H9 (cell line): Measurements from ENCODE around the gene LEPROT. TPM values are rescaled to one million over a fixed set of nuclear protein-coding genes. Genes with fewer than 3 reads are reported as not detected.

Experiments
- DNase-seq: peaks from one replicate; pipeline ENCODE4 v3.0.0-alpha.2; 2017
- H2AFZ ChIP-seq: one replicate; pipeline ENCODE4 v1.6.1; 2013; ENCODE audit warnings: mild to moderate bottlenecking, low read length, control low read depth, moderate library complexity
- H2AK5ac ChIP-seq: 2 replicates; pipeline ENCODE4 v1.6.1; 2013; ENCODE audit warnings: low read length, control low read depth, mixed read lengths; ENCODE audit not compliant: insufficient read length
- H2BK120ac ChIP-seq: one replicate; pipeline ENCODE4 v1.6.1; 2013; ENCODE audit warnings: low read depth, mild to moderate bottlenecking, low read length, control low read depth, inconsistent platforms; ENCODE audit not compliant: poor library complexity, severe bottlenecking
- H2BK12ac ChIP-seq: 2 replicates; pipeline ENCODE4 v1.6.1; 2013; ENCODE audit warnings: low read length, control low read depth, mixed read lengths, low read depth; ENCODE audit not compliant: insufficient read length
- H2BK15ac ChIP-seq: 2 replicates; pipeline ENCODE4 v1.6.1; 2013; ENCODE audit warnings: low read depth, low read length, control low read depth
- H2BK20ac ChIP-seq: one replicate; pipeline ENCODE4 v1.6.1; 2013; ENCODE audit warnings: low read depth, mild to moderate bottlenecking, low read length, control low read depth, inconsistent platforms; ENCODE audit not compliant: poor library complexity, severe bottlenecking
- H2BK5ac ChIP-seq: 2 replicates; pipeline ENCODE4 v1.6.1; 2013; ENCODE audit warnings: low read length, control low read depth, mixed read lengths; ENCODE audit not compliant: insufficient read length
- H3K14ac ChIP-seq: 2 replicates; pipeline ENCODE4 v1.6.1; 2013; ENCODE audit warnings: low read length, control low read depth; ENCODE audit not compliant: insufficient read depth
- H3K18ac ChIP-seq: 2 replicates; pipeline ENCODE4 v1.6.1; 2013; ENCODE audit warnings: low read depth, mild to moderate bottlenecking, mixed read lengths, low read length, control low read depth; ENCODE audit not compliant: insufficient read length
- H3K23ac ChIP-seq: 2 replicates; pipeline ENCODE4 v1.6.1; 2013; ENCODE audit warnings: low read length, control low read depth, mixed read lengths, low read depth; ENCODE audit not compliant: insufficient read length
- H3K23me2 ChIP-seq: 2 replicates; pipeline ENCODE4 v1.6.1; 2013; ENCODE audit warnings: low read depth, mild to moderate bottlenecking, mixed read lengths, low read length, control low read depth; ENCODE audit not compliant: insufficient read length, poor library complexity, severe bottlenecking
- H3K27ac ChIP-seq: 2 replicates; pipeline ENCODE4 v1.5.1; 2013; ENCODE audit warnings: low read length, control low read depth, mixed read lengths, low read depth; ENCODE audit not compliant: insufficient read length
- H3K27me3 ChIP-seq: 2 replicates; pipeline ENCODE4 v1.6.1; 2013; ENCODE audit warnings: low read length, control low read depth, inconsistent platforms; ENCODE audit not compliant: insufficient read depth
- H3K4ac ChIP-seq: 2 replicates; pipeline ENCODE4 v1.6.1; 2013; ENCODE audit warnings: low read depth, mild to moderate bottlenecking, control low read depth, inconsistent platforms, low read length, moderate library complexity
- H3K4me1 ChIP-seq: 2 replicates; pipeline ENCODE4 v1.6.1; 2013; ENCODE audit warnings: low read length, control low read depth, inconsistent platforms; ENCODE audit not compliant: insufficient read depth
- H3K4me2 ChIP-seq: 2 replicates; pipeline ENCODE4 v1.6.1; 2013; ENCODE audit warnings: low read length, control low read depth, mixed read lengths; ENCODE audit not compliant: insufficient read length, insufficient read depth
- H3K56ac ChIP-seq: 2 replicates; pipeline ENCODE4 v1.6.1; 2013; ENCODE audit warnings: low read depth, mild to moderate bottlenecking, mixed read lengths, low read length, control low read depth; ENCODE audit not compliant: insufficient read length
- H3K79me1 ChIP-seq: 2 replicates; pipeline ENCODE4 v1.6.1; 2013; ENCODE audit warnings: low read depth, mild to moderate bottlenecking, moderate library complexity, low read length, control low read depth, inconsistent platforms; ENCODE audit not compliant: insufficient read depth, poor library complexity, severe bottlenecking
- H3K79me2 ChIP-seq: 2 replicates; pipeline ENCODE4 v1.6.1; 2013; ENCODE audit warnings: low read length, control low read depth, inconsistent platforms; ENCODE audit not compliant: insufficient read depth
- H3K9ac ChIP-seq: 2 replicates; pipeline ENCODE4 v1.6.1; 2013; ENCODE audit warnings: low read length, control low read depth, mixed read lengths; ENCODE audit not compliant: insufficient read length; ENCODE audit errors: extremely low read depth
- H3K9me3 ChIP-seq: one replicate; pipeline ENCODE4 v1.6.1; 2013; ENCODE audit warnings: low read depth, low read length, inconsistent platforms; ENCODE audit not compliant: control insufficient read depth
- H3T11ph ChIP-seq: one replicate; pipeline ENCODE4 v1.6.1; 2013; ENCODE audit warnings: mild to moderate bottlenecking, low read length, control low read depth, inconsistent platforms
- H4K20me1 ChIP-seq: one replicate; pipeline ENCODE4 v1.6.1; 2013; ENCODE audit not compliant: control insufficient read depth, insufficient read length, insufficient read depth
- H4K5ac ChIP-seq: 2 replicates; pipeline ENCODE4 v1.6.1; 2013; ENCODE audit warnings: low read depth, mild to moderate bottlenecking, mixed read lengths, low read length, control low read depth; ENCODE audit not compliant: insufficient read length
- H4K8ac ChIP-seq: replicated peaks from 2 replicates; pipeline ENCODE4 v1.6.1; 2013; ENCODE audit warnings: low read length, control low read depth, mixed read lengths, low read depth; ENCODE audit not compliant: insufficient read length
- H4K91ac ChIP-seq: 2 replicates; pipeline ENCODE4 v1.6.1; 2013; ENCODE audit warnings: low read depth, mild to moderate bottlenecking, moderate library complexity, mixed read lengths, low read length, control low read depth; ENCODE audit not compliant: insufficient read length
- H3K27ac Mint-ChIP-seq, 3 experiments: 2 replicates in 2 of 3; 3 replicates in 1 of 3; pipeline ENCODE4 v1.8.0; 2020 to 2021; ENCODE audit warnings: mixed read lengths in 3 of 3, mild to moderate bottlenecking in 1 of 3, moderate library complexity in 1 of 3
- H3K27me3 Mint-ChIP-seq: 2 replicates; pipeline ENCODE4 v1.8.0; 2021; ENCODE audit warnings: low read depth, mild to moderate bottlenecking, moderate library complexity, mixed read lengths
- H3K36me3 Mint-ChIP-seq, 3 experiments: 2 replicates in 2 of 3; 3 replicates in 1 of 3; pipeline ENCODE4 v1.8.0; 2020 to 2021; ENCODE audit warnings: low read depth in 3 of 3, mixed read lengths in 3 of 3; ENCODE audit not compliant: insufficient read depth in 1 of 3
- H3K4me1 Mint-ChIP-seq, 2 experiments: 2 replicates each; pipeline ENCODE4 v1.8.0; 2020; ENCODE audit warnings: mixed read lengths in 2 of 2
- H3K4me3 Mint-ChIP-seq, 2 experiments: 2 replicates in 1 of 2; 3 replicates in 1 of 2; pipeline ENCODE4 v1.8.0; 2020 to 2021; ENCODE audit warnings: mild to moderate bottlenecking in 2 of 2, mixed read lengths in 2 of 2, moderate library complexity in 1 of 2
- H3K9me3 Mint-ChIP-seq, 2 experiments: 2 replicates in 1 of 2; 3 replicates in 1 of 2; pipeline ENCODE4 v1.8.0; 2020; ENCODE audit warnings: mild to moderate bottlenecking in 2 of 2, mixed read lengths in 2 of 2, moderate library complexity in 1 of 2
- WGBS: extraction: QIAGEN DNeasy Blood & Tissue Kit; methylation state at CpG from one replicate; pipeline ENCODE4 v1.1.7; 2013; ENCODE audit warnings: missing lambda C conversion rate, low lambda C conversion rate, mixed read lengths; ENCODE audit not compliant: insufficient read length; ENCODE audit errors: extremely low coverage; 5-methylcytosine and 5-hydroxymethylcytosine counted together
- total RNA-seq: library from RNA; stranded (reverse); gene quantifications from 2 replicates; pipeline ENCODE4 v1.2.1, GENCODE V29; 2021
- TF ChIP-seq, protein P1 (sequence below): fragments of 200-600 bp; sonication (generic); conservative IDR thresholded peaks from 3 replicates; pipeline ENCODE4 v1.8.0; 2021; ENCODE audit warnings: antibody characterized with exemption, mild to moderate bottlenecking

The LEPROT gene
- total RNA-seq, 1 experiment from 2014 or later: 32.6 TPM

DNA sequence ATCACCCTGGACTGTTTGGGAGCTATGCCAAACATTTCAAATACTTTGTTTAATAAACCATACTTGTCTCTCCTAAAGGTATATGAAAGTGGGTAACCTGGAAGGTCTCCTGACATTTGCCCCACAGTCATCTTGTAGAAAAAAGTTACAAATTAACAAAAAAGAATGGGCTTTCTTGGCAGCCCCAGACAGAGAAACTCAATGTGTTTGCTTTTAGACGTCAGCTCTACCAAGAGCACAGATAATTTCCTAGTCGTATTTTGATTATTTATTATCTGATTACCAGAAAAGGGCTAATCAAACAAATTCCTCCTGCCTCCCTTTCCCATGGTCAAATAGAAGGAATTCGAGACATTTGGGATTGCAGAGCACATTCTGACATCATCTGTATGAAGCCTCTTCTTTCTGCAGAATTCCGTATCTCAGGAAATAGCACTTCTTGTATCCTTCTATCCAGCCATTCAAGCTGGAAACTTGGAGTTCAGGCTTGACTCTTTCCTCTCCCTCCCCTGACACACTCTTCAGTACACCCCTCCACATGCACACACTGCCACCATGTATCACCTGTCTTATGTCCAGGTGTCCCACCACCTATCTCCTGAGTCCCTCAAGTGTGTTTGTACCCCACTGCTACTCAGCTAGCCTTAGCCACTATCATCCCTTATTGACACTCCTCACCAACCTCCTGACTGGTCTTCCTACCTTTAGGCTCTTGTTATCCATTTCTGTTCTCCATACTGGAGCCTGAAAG is 42.8 kb upstream of the LEPROT start:
- Histone ChIP-seq H2BK15ac (no peak overlapping the region), H3K4me1 (no peaks in the 10 kb centered on the region), H3K9me3 (no peaks in the 10 kb centered on the region), H3K79me2 (no peaks in the 10 kb centered on the region), H3K4me2 (no peak overlapping the region), H4K91ac (no peak overlapping the region), H4K5ac (no peak overlapping the region), H3K56ac (no peak overlapping the region), H2BK12ac (no peak overlapping the region), H2BK20ac (no peak overlapping the region), H4K20me1 (no peaks in the 10 kb centered on the region), H2AK5ac (no peak overlapping the region), H3K79me1 (no peaks in the 10 kb centered on the region), H3K9ac (no peak overlapping the region), H2BK5ac (no peak overlapping the region), H3K18ac (no peak overlapping the region), H2BK120ac (no peak overlapping the region), H4K8ac (no peak overlapping the region), H3K23me2 (no peaks in the 10 kb centered on the region), H3K23ac (no peak overlapping the region), H2AFZ (no peak overlapping the region), H3T11ph (no peak overlapping the region), H3K27me3 (no peaks in the 10 kb centered on the region), H3K27ac (no peak overlapping the region), H3K4ac (no peak overlapping the region), H3K14ac (no peak overlapping the region)
- H3K27ac Mint-ChIP-seq: 0 out of 7 replicates have a peak overlapping the region, but pooled peaks of 1 of the 3 experiments have one; percentile 25
- H3K36me3 Mint-ChIP-seq: peaks cover 0 to 3% (median 0%) of the 10 kb centered on the region in 3 experiments; a peak in 1 of 7 replicates
- no peaks in the 10 kb centered on the region for H3K27me3 Mint-ChIP-seq
- H3K4me1 Mint-ChIP-seq: no peaks in the 10 kb centered on the region; a peak in 1 of 4 replicates
- WGBS: no CpG with 5 or more reads among the region's 4 CpGs
- H3K9me3 Mint-ChIP-seq: no peaks in the 10 kb centered on the region; a peak in 1 of 5 replicates
- TF ChIP-seq, protein P1, sequence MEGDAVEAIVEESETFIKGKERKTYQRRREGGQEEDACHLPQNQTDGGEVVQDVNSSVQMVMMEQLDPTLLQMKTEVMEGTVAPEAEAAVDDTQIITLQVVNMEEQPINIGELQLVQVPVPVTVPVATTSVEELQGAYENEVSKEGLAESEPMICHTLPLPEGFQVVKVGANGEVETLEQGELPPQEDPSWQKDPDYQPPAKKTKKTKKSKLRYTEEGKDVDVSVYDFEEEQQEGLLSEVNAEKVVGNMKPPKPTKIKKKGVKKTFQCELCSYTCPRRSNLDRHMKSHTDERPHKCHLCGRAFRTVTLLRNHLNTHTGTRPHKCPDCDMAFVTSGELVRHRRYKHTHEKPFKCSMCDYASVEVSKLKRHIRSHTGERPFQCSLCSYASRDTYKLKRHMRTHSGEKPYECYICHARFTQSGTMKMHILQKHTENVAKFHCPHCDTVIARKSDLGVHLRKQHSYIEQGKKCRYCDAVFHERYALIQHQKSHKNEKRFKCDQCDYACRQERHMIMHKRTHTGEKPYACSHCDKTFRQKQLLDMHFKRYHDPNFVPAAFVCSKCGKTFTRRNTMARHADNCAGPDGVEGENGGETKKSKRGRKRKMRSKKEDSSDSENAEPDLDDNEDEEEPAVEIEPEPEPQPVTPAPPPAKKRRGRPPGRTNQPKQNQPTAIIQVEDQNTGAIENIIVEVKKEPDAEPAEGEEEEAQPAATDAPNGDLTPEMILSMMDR: no peak
- DNase-seq: no peak
- no peak overlapping the region for H3K4me3 Mint-ChIP-seq
